Activated naive CD8-positive, alpha-beta T cell treated with anti-CD3 and anti-CD28 coated beads, Interleukin-2, amount 50 U/mL, for 24 hours (primary cell): ENCODE measurements around the gene PDYN.

Experiments
- ATAC-seq: fragments of 150-1000 bp; cut with Tn5 transposase; one replicate; pipeline ENCODE4 v1.10.0; 2021
- DNase-seq: peaks from one replicate; pipeline ENCODE4 v3.0.0; 2021
- H3K27ac Mint-ChIP-seq: one replicate; pipeline ENCODE4 v1.8.0; 2021; ENCODE audit warnings: mild to moderate bottlenecking, mixed read lengths
- H3K27me3 Mint-ChIP-seq: one replicate; pipeline ENCODE4 v1.8.0; 2021; ENCODE audit warnings: mixed read lengths
- H3K36me3 Mint-ChIP-seq: one replicate; pipeline ENCODE4 v1.8.0; 2021; ENCODE audit warnings: low read depth, mixed read lengths
- H3K4me1 Mint-ChIP-seq: one replicate; pipeline ENCODE4 v1.8.0; 2021; ENCODE audit warnings: mixed read lengths
- H3K4me3 Mint-ChIP-seq: one replicate; pipeline ENCODE4 v1.8.0; 2021; ENCODE audit warnings: mild to moderate bottlenecking, moderate library complexity, mixed read lengths
- H3K9me3 Mint-ChIP-seq: one replicate; pipeline ENCODE4 v1.8.0; 2021; ENCODE audit warnings: mixed read lengths

Gene PDYN

GRCh38 chr20:2002365-2002764 lies 8.5 kb upstream of the PDYN start:
- Mint-ChIP-seq H3K27me3 (peaks cover 29% of the 10 kb centered on the region), H3K4me1 (no peaks in the 10 kb centered on the region), H3K9me3 (no peaks in the 10 kb centered on the region), H3K36me3 (no peaks in the 10 kb centered on the region), H3K27ac (no peak overlapping the region), H3K4me3 (no peak overlapping the region)
- ATAC-seq (no peak), DNase-seq (no peak)

- Mint-ChIP-seq H3K27ac (no peak overlapping the region), H3K36me3 (no peaks in the 10 kb centered on the region), H3K9me3 (no peaks in the 10 kb centered on the region), H3K27me3 (peaks cover 33% of the 10 kb centered on the region), H3K4me3 (no peak overlapping the region), H3K4me1 (no peaks in the 10 kb centered on the region)
- DNase-seq (no peak), ATAC-seq (no peak)
Measured at GRCh38 chr20:2001119-2001518, 7.3 kb upstream of the PDYN start.

- peaks cover 37% of the 10 kb centered on the region for H3K27me3 Mint-ChIP-seq
- no peaks in the 10 kb centered on the region for H3K9me3 Mint-ChIP-seq
- H3K36me3 Mint-ChIP-seq: no peaks in the 10 kb centered on the region
- DNase-seq (no peak), ATAC-seq (no peak)
- H3K27ac Mint-ChIP-seq: no peak overlapping the region
- H3K4me1 Mint-ChIP-seq: no peaks in the 10 kb centered on the region
- H3K4me3 Mint-ChIP-seq: no peak overlapping the region
Measured at GRCh38 chr20:2000285-2000684, 6.4 kb upstream of the PDYN start.

- H3K9me3 Mint-ChIP-seq: no peaks in the 10 kb centered on the region
- H3K4me3 Mint-ChIP-seq: no peak overlapping the region
- DNase-seq: no peak
- H3K36me3 Mint-ChIP-seq: no peaks in the 10 kb centered on the region
- no peak for ATAC-seq
- H3K27ac Mint-ChIP-seq: no peak overlapping the region
- peaks cover 44% of the 10 kb centered on the region for H3K27me3 Mint-ChIP-seq
- no peaks in the 10 kb centered on the region for H3K4me1 Mint-ChIP-seq
Measured at GRCh38 chr20:1998715-1999114, 4.9 kb upstream of the PDYN start.

GRCh38 chr20:1998193-1998520 lies 4.3 kb upstream of the PDYN start:
- Mint-ChIP-seq H3K4me3 (no peak overlapping the region), H3K36me3 (no peaks in the 10 kb centered on the region), H3K4me1 (no peaks in the 10 kb centered on the region), H3K27me3 (peaks cover 47% of the 10 kb centered on the region), H3K9me3 (no peaks in the 10 kb centered on the region), H3K27ac (no peak overlapping the region)
- ATAC-seq (no peak), DNase-seq (no peak)

- H3K27me3 Mint-ChIP-seq: peaks cover 49% of the 10 kb centered on the region
- no peak for DNase-seq
- H3K27ac Mint-ChIP-seq: no peak overlapping the region
- no peaks in the 10 kb centered on the region for H3K9me3 Mint-ChIP-seq
- H3K36me3 Mint-ChIP-seq: no peaks in the 10 kb centered on the region
- no peak overlapping the region for H3K4me3 Mint-ChIP-seq
- H3K4me1 Mint-ChIP-seq: no peaks in the 10 kb centered on the region
- no peak for ATAC-seq
Measured at GRCh38 chr20:1997483-1998192, 3.8 kb upstream of the PDYN start.

- Mint-ChIP-seq H3K27ac (no peak overlapping the region), H3K4me3 (no peak overlapping the region), H3K9me3 (no peaks in the 10 kb centered on the region), H3K36me3 (no peaks in the 10 kb centered on the region), H3K4me1 (no peaks in the 10 kb centered on the region), H3K27me3 (peaks cover 50% of the 10 kb centered on the region)
- no peak for DNase-seq
- no peak for ATAC-seq
Measured at GRCh38 chr20:1995531-1996310, 1.9 kb upstream of the PDYN start.

- H3K27me3 Mint-ChIP-seq: peaks cover 54% of the 10 kb centered on the region
- H3K4me3 Mint-ChIP-seq: no peak overlapping the region
- H3K36me3 Mint-ChIP-seq: no peaks in the 10 kb centered on the region
- no peaks in the 10 kb centered on the region for H3K4me1 Mint-ChIP-seq
- H3K27ac Mint-ChIP-seq: no peak overlapping the region
- ATAC-seq (no peak), DNase-seq (no peak)
- H3K9me3 Mint-ChIP-seq: no peaks in the 10 kb centered on the region
Measured at GRCh38 chr20:1994627-1995026, 769 bp upstream of the PDYN start.

- Mint-ChIP-seq H3K27ac (no peak overlapping the region), H3K4me3 (no peak overlapping the region), H3K36me3 (no peaks in the 10 kb centered on the region), H3K4me1 (no peaks in the 10 kb centered on the region), H3K27me3 (peaks cover 43% of the 10 kb centered on the region), H3K9me3 (no peaks in the 10 kb centered on the region)
- no peak for ATAC-seq
- DNase-seq: no peak
Measured at GRCh38 chr20:1992359-1993110, 1.3 kb downstream of the PDYN start.

GRCh38 chr20:1987826-1988225 lies 6.0 kb downstream of the PDYN start:
- H3K4me1 Mint-ChIP-seq: no peaks in the 10 kb centered on the region
- H3K4me3 Mint-ChIP-seq: no peak overlapping the region
- no peak for ATAC-seq
- no peaks in the 10 kb centered on the region for H3K9me3 Mint-ChIP-seq
- H3K36me3 Mint-ChIP-seq: no peaks in the 10 kb centered on the region
- peaks cover 33% of the 10 kb centered on the region for H3K27me3 Mint-ChIP-seq
- no peak overlapping the region for H3K27ac Mint-ChIP-seq
- DNase-seq: no peak

GRCh38 chr20:1983301-1983700 lies 10.6 kb downstream of the PDYN start:
- no peaks in the 10 kb centered on the region for H3K36me3 Mint-ChIP-seq
- ATAC-seq (no peak), DNase-seq (no peak)
- peaks cover 30% of the 10 kb centered on the region for H3K27me3 Mint-ChIP-seq
- H3K27ac Mint-ChIP-seq: no peak overlapping the region
- no peaks in the 10 kb centered on the region for H3K4me1 Mint-ChIP-seq
- no peak overlapping the region for H3K4me3 Mint-ChIP-seq
- H3K9me3 Mint-ChIP-seq: no peaks in the 10 kb centered on the region

- H3K4me1 Mint-ChIP-seq: no peaks in the 10 kb centered on the region
- no peaks in the 10 kb centered on the region for H3K36me3 Mint-ChIP-seq
- peaks cover 30% of the 10 kb centered on the region for H3K27me3 Mint-ChIP-seq
- H3K27ac Mint-ChIP-seq: no peak overlapping the region
- no peak for ATAC-seq
- no peak for DNase-seq
- no peaks in the 10 kb centered on the region for H3K9me3 Mint-ChIP-seq
- H3K4me3 Mint-ChIP-seq: no peak overlapping the region
Measured at GRCh38 chr20:1982686-1983085, 11.2 kb downstream of the PDYN start.

GRCh38 chr20:1979106-1979778 lies 14.6 kb downstream of the PDYN start:
- DNase-seq (no peak), ATAC-seq (no peak)
- no peaks in the 10 kb centered on the region for H3K36me3 Mint-ChIP-seq
- H3K27me3 Mint-ChIP-seq: peaks cover 28% of the 10 kb centered on the region
- H3K27ac Mint-ChIP-seq: no peak overlapping the region
- H3K4me1 Mint-ChIP-seq: no peaks in the 10 kb centered on the region
- H3K9me3 Mint-ChIP-seq: no peaks in the 10 kb centered on the region
- no peak overlapping the region for H3K4me3 Mint-ChIP-seq

GRCh38 chr20:1975291-1975690 lies 18.6 kb downstream of the PDYN start:
- ATAC-seq: no peak
- no peaks in the 10 kb centered on the region for H3K4me1 Mint-ChIP-seq
- H3K36me3 Mint-ChIP-seq: no peaks in the 10 kb centered on the region
- DNase-seq: no peak
- no peaks in the 10 kb centered on the region for H3K9me3 Mint-ChIP-seq
- peaks cover 23% of the 10 kb centered on the region for H3K27me3 Mint-ChIP-seq
- H3K27ac Mint-ChIP-seq: no peak overlapping the region
- no peak overlapping the region for H3K4me3 Mint-ChIP-seq
